Cortex of kidney (tissue), 1 donor: Measurements from ENCODE around the gene FNBP1.
"Not testable (repeated sequence)": the region's sequence is repeated elsewhere in the genome, so short reads cannot be mapped to it uniquely, and the experiment has no call there.

ENCODE experiments used
- DNase-seq: peaks from one replicate; lab custom pipeline; 2025; lab: John Stamatoyannopoulos, UW

The FNBP1 gene

GRCh38 chr9:129918296-129918950 is 124.6 kb downstream of the FNBP1 start:
- no peak for DNase-seq

- DNase-seq: no peak
Observed at GRCh38 chr9:129916707-129917106, 126.3 kb downstream of the FNBP1 start.

GRCh38 chr9:129914051-129914450 is 128.9 kb downstream of the FNBP1 start:
- DNase-seq: no peak

GRCh38 chr9:129910628-129911567 is 132.1 kb downstream of the FNBP1 start:
- no peak for DNase-seq

GRCh38 chr9:129909851-129910250 is 133.1 kb downstream of the FNBP1 start:
- DNase-seq: no peak

GRCh38 chr9:129908906-129909305 is 134.1 kb downstream of the FNBP1 start:
- no peak for DNase-seq

GRCh38 chr9:129907201-129907600 is 135.8 kb downstream of the FNBP1 start:
- DNase-seq: no peak

- no peak for DNase-seq
Observed at GRCh38 chr9:129906298-129906697, 136.7 kb downstream of the FNBP1 start.

GRCh38 chr9:129904734-129905133 is 138.3 kb downstream of the FNBP1 start:
- no peak for DNase-seq

GRCh38 chr9:129902740-129903134 is 140.3 kb downstream of the FNBP1 start:
- DNase-seq: no peak

GRCh38 chr9:129901993-129902739 is 140.8 kb downstream of the FNBP1 start:
- DNase-seq: no peak

- no peak for DNase-seq
Observed at GRCh38 chr9:129900263-129901027, 142.5 kb downstream of the FNBP1 start.

GRCh38 chr9:129899620-129900019 is 143.4 kb downstream of the FNBP1 start:
- no peak for DNase-seq

- DNase-seq: no peak
Observed at GRCh38 chr9:129898185-129898584, 144.8 kb downstream of the FNBP1 start.

GRCh38 chr9:129897263-129897662 is 145.7 kb downstream of the FNBP1 start:
- DNase-seq: no peak

- DNase-seq: no peak
Observed at GRCh38 chr9:129895376-129896268, 147.4 kb downstream of the FNBP1 start.

- no peak for DNase-seq
Observed at GRCh38 chr9:129894120-129894823, 148.7 kb downstream of the FNBP1 start.

- DNase-seq: no peak
Observed at GRCh38 chr9:129891569-129891968, 151.4 kb downstream of the FNBP1 start.

- not testable (repeated sequence) for DNase-seq
Observed at GRCh38 chr9:129890718-129891299, 152.2 kb downstream of the FNBP1 start.
